Erythroblast (primary cell): ENCODE measurements around the gene RASA3.

Experiments used
- GATA1 ChIP-seq: IDR thresholded peaks from 2 replicates; pipeline ENCODE4 v1.6.1; 2011; ENCODE audit warnings: low read depth, mild to moderate bottlenecking, control low read depth, low read length, moderate library complexity
- POLR2A ChIP-seq: IDR thresholded peaks from 2 replicates; pipeline ENCODE4 v1.6.1; 2011; ENCODE audit warnings: mild to moderate bottlenecking, low read length

DNA sequence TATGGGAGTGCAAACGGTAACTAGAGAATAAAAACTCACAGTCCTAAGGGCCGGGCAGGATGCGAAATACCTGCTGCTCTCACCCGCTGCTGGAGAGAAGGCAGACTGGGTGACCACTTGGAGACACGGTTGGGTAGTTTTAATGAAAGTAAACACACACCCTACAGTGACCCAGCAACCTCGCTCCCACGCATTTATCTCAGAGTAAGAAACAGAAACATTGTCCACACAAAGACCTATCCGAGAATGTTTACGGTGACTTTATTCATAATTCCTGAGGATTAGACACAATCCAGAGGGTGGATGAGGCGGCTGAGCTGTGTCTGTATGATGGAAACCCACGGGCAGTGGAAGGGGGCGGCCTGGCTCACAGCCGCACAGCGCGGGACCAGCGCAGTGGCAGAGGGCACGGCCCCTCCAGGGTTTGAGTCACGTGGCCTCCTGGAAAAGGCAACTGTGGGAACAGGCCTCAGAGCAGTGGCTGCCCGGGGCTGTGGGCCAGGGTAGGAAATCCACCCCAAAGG, 85.0 kb downstream of the RASA3 start:
- no peak for TF ChIP-seq POLR2A
- no peak for TF ChIP-seq GATA1
